GM12878 (cell line): Measurements from ENCODE around the gene CNOT10. TPM values are rescaled to one million over a fixed set of nuclear protein-coding genes. Genes with fewer than 3 reads are reported as not detected.

Experiments
- ATAC-seq: fragments of 200-7000 bp; cut with Tn5 transposase; 3 replicates; pipeline ENCODE4 v1.9.1; 2020; ENCODE audit warnings: mild to moderate bottlenecking, moderate library complexity
- BruUV-seq: library from RNA; stranded (reverse); fragments of 400-500 nt; replicated peaks from 2 replicates; lab custom pipeline; 2021; lab: Mats Ljungman, UMichigan
- CTCF ChIA-PET: fragments of 300-600 bp; sonication (Branson Sonifier 250); formaldehyde crosslinking; extraction: SDS; loops from one replicate; lab custom pipeline; 2021; ENCODE audit warnings: inconsistent platforms; lab: Yijun Ruan, JAX
- POLR2A ChIA-PET: fragments of 350-600 bp; formaldehyde crosslinking; extraction: SDS; loops from one replicate; lab custom pipeline; 2021; ENCODE audit warnings: inconsistent platforms; lab: Charles Lee
- RAD21 ChIA-PET: fragments of 300-600 bp; sonication (Branson Sonifier 250); formaldehyde crosslinking; loops from one replicate; lab custom pipeline; 2023; ENCODE audit warnings: antibody characterized with exemption; ENCODE audit not compliant: unreplicated experiment; lab: Charles Lee
- SMC1A ChIA-PET: fragments of 300-600 bp; sonication (Branson Sonifier 250); formaldehyde crosslinking; loops from one replicate; lab custom pipeline; 2023; ENCODE audit not compliant: unreplicated experiment, uncharacterized antibody; lab: Charles Lee
- DNase-seq: peaks from one replicate; pipeline ENCODE4 v3.0.0-alpha.2; 2011; ENCODE audit warnings: low read depth, low spot score
- FAIRE-seq: peaks from 3 replicates; lab custom pipeline; 2011; peaks lifted over from hg19 to GRCh38; lab: Jason Lieb, UNC
- H2AFZ ChIP-seq: 2 replicates; pipeline ENCODE4 v1.6.0; 2011; ENCODE audit warnings: low read depth, low read length, control low read depth; ENCODE audit not compliant: control insufficient read depth
- H3K27ac ChIP-seq: 2 replicates; pipeline ENCODE4 v1.5.1; 2011; ENCODE audit warnings: control low read depth; ENCODE audit not compliant: control insufficient read depth, insufficient read depth
- H3K27me3 ChIP-seq, 2 experiments: replicated peaks in 1 of 2; 2 replicates each; pipeline versions ENCODE4 v1.6.0 to v1.6.1; 2011; ENCODE audit warnings: low read length in 1 of 2; ENCODE audit not compliant: control insufficient read depth in 2 of 2, insufficient read depth in 2 of 2
- H3K36me3 ChIP-seq, 2 experiments: 2 replicates each; pipeline ENCODE4 v1.5.1; 2011; ENCODE audit warnings: low read length in 1 of 2; ENCODE audit not compliant: control insufficient read depth in 2 of 2, insufficient read depth in 2 of 2
- H3K4me1 ChIP-seq: 2 replicates; pipeline ENCODE4 v1.6.1; 2011; ENCODE audit warnings: mild to moderate bottlenecking, low read length, moderate library complexity, mixed read lengths; ENCODE audit not compliant: control insufficient read depth, insufficient read depth
- H3K4me2 ChIP-seq: 2 replicates; pipeline ENCODE4 v1.6.0; 2011; ENCODE audit warnings: control low read depth; ENCODE audit not compliant: control insufficient read depth, insufficient read depth
- H3K4me3 ChIP-seq: fragments of 200-600 bp; sonication (generic); 2 replicates; pipeline ENCODE4 v1.5.1; 2016
- H3K79me2 ChIP-seq: 2 replicates; pipeline ENCODE4 v1.6.0; 2011; ENCODE audit warnings: low read length; ENCODE audit not compliant: control insufficient read depth, insufficient read depth
- H3K9ac ChIP-seq: 2 replicates; pipeline ENCODE4 v1.8.0; 2011; ENCODE audit warnings: low read length, control low read depth, mixed read lengths; ENCODE audit not compliant: control insufficient read depth, insufficient read depth
- H3K9me3 ChIP-seq: replicated peaks from 3 replicates; pipeline ENCODE4 v1.5.1; 2011; ENCODE audit warnings: mild to moderate bottlenecking, low read length; ENCODE audit not compliant: control insufficient read depth, insufficient read depth
- H4K20me1 ChIP-seq: 2 replicates; pipeline ENCODE4 v1.6.0; 2011; ENCODE audit not compliant: control insufficient read depth, insufficient read depth
- HDAC6 ChIP-seq: fragments of 200-600 bp; sonication (generic); IDR thresholded peaks from one replicate; pipeline ENCODE4 v1.8.0; 2017; ENCODE audit warnings: antibody characterized with exemption; ENCODE audit not compliant: unreplicated experiment
- NFXL1 ChIP-seq: fragments of 450-650 bp; IDR thresholded peaks from 2 replicates; pipeline ENCODE4 v1.6.1; 2017; ENCODE audit warnings: antibody characterized with exemption, mild to moderate bottlenecking, borderline replicate concordance
- WGBS: methylation state at CpG from one replicate; pipeline ENCODE4 v1.1.6; 2016; ENCODE audit warnings: low lambda C conversion rate; ENCODE audit not compliant: insufficient replicate concordance, insufficient coverage; ENCODE audit errors: missing lambda C conversion rate; 5-methylcytosine and 5-hydroxymethylcytosine counted together
- in situ Hi-C: fragments of 300-500 bp; cut with MboI; formaldehyde crosslinking; loops from 9 replicates; pipeline ENCODE4 v1.14.3; 2018; ENCODE audit warnings: mixed read lengths
- intact Hi-C: fragments of 100-400 bp; cut with micrococcal nuclease; formaldehyde crosslinking; loops from one replicate; pipeline ENCODE4 v1.14.2; 2022; ENCODE audit not compliant: unreplicated experiment
- polyA plus RNA-seq, 11 experiments: library from polyadenylated mRNA; depleted of rRNA in 4 of 11; unstranded in 6 of 11; stranded (reverse) in 5 of 11; fragments of >200 nt; fragmentation: Nextera tagmentation in 4 of 11; fragmentation: Illumina TruSeq in 1 of 11; extraction: Ambion mirVana in 4 of 11; extraction: Trizol in 1 of 11; gene quantifications; 1 replicate in 1 of 11; 2 replicates in 10 of 11; pipeline versions ENCODE4 v1.2.1 to v1.2.3, GENCODE V29; 2011 to 2016; ENCODE audit warnings: inconsistent platforms in 2 of 11, missing spikeins in 2 of 11, low read depth in 1 of 11
- total RNA-seq, 4 experiments: library from RNA; depleted of rRNA in 3 of 4; stranded (reverse); fragments of >200 nt in 3 of 4; fragmentation: Illumina TruSeq in 1 of 4; extraction: Trizol in 1 of 4; gene quantifications; 2 replicates each; pipeline versions ENCODE4 v1.2.1 to v1.2.3, GENCODE V29; 2013 to 2021
- TF ChIP-seq, protein P1 (sequence below), 3 experiments: IDR thresholded peaks in 2 of 3; conservative IDR thresholded peaks in 1 of 3; 2 replicates each; pipeline ENCODE4 v1.5.1; 2011; ENCODE audit warnings: low read depth in 3 of 3, low read length in 3 of 3, mild to moderate bottlenecking in 3 of 3, control low read depth in 2 of 3, moderate library complexity in 2 of 3, inconsistent platforms in 1 of 3, mixed read lengths in 1 of 3; ENCODE audit not compliant: control insufficient read depth in 2 of 3, insufficient read depth in 1 of 3; ENCODE audit errors: extremely low read depth in 1 of 3

Gene CNOT10
- total and polyA plus RNA-seq, 10 of the 15 experiments (the other 5 are each of a cell fraction or from before 2014, with no cell fraction given) = 18.2 to 51.9 (median 45.5) TPM

DNA sequence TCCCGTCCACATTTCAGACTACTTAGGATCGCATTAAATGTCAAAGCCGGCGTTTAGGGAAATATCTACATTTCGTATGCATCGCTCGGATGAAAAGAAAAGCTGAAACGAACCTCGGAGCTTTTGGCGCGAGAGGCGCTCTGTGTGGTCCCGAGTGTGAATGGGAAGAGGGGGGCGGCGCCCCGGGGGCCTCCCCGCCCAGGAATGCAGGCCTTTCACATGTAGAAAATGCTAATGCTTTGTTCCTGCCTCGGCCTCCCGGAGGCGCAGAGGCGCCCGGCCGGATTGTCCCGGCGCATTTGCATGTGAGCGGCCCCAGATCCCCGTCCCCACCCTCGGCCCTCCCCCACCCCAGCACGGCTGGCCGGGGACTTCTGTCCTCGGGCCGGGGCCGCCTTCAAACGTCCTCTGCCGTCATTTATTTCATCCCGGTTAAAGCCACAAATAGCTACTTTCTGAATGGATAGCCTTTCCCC, 95.8 kb downstream of the CNOT10 start:
- ATAC-seq (peak; percentile 50), DNase-seq (no peak), FAIRE-seq (no peak)
- intact Hi-C loops (loop anchor here (1.0 to 10.0 kb wide), 2 partner anchors 122 to 266 kb away; no protein-coding TSS in a partner anchor), in situ Hi-C loops (no loop called here)
- H3K4me3 ChIP-seq = peak overlapping the region; percentile 66
- no peaks in the 10 kb centered on the region; a peak in 2 of 4 replicates for H3K36me3 ChIP-seq
- no peaks in the 10 kb centered on the region for H3K27me3 ChIP-seq
- H3K4me1 ChIP-seq = no peaks in the 10 kb centered on the region
- no peak for TF ChIP-seq NFXL1
- TF ChIP-seq, protein P1, sequence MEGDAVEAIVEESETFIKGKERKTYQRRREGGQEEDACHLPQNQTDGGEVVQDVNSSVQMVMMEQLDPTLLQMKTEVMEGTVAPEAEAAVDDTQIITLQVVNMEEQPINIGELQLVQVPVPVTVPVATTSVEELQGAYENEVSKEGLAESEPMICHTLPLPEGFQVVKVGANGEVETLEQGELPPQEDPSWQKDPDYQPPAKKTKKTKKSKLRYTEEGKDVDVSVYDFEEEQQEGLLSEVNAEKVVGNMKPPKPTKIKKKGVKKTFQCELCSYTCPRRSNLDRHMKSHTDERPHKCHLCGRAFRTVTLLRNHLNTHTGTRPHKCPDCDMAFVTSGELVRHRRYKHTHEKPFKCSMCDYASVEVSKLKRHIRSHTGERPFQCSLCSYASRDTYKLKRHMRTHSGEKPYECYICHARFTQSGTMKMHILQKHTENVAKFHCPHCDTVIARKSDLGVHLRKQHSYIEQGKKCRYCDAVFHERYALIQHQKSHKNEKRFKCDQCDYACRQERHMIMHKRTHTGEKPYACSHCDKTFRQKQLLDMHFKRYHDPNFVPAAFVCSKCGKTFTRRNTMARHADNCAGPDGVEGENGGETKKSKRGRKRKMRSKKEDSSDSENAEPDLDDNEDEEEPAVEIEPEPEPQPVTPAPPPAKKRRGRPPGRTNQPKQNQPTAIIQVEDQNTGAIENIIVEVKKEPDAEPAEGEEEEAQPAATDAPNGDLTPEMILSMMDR (IDR thresholded peaks at IDR 0.05 in 2 of 3, conservative IDR thresholded peaks at IDR 0.05 in 1 of 3; ENCODE audit: control insufficient read depth in 2 of 3, extremely low read depth in 1 of 3, insufficient read depth in 1 of 3, low read depth in 3 of 3, low read length in 3 of 3) = peak in 1 of 3 experiments; percentile 16; a peak in 2 of 6 replicates
- TF ChIP-seq HDAC6 = no peak
- WGBS = 10% methylated on average over 36 of the region's 36 CpGs
- peak overlapping the region; percentile 100 for H3K4me2 ChIP-seq
- no peaks in the 10 kb centered on the region for H3K9me3 ChIP-seq
- peak overlapping the region; percentile 90 for H2AFZ ChIP-seq
- H3K9ac ChIP-seq = peak overlapping the region; percentile 54; the same call in 1 of the 2 replicates
- ChIA-PET POLR2A (no interaction called here), CTCF (interaction anchor here (0.6 to 2.4 kb wide), 13 partner anchors 11 to 669 kb away, joined by 3 to 13 read pairs (median 3); no protein-coding TSS in a partner anchor), RAD21 (interaction anchor here (0.9 to 1.6 kb wide), 4 partner anchors 44 to 273 kb away, joined by 3 to 6 read pairs (median 4); no protein-coding TSS in a partner anchor), SMC1A (interaction anchor here (0.7 to 1.4 kb wide), 5 partner anchors 9 to 324 kb away, joined by 3 to 4 read pairs (median 3); no protein-coding TSS in a partner anchor)
- H3K27ac ChIP-seq = no peak overlapping the region
- no peaks in the 10 kb centered on the region for H3K79me2 ChIP-seq
- H4K20me1 ChIP-seq = no peaks in the 10 kb centered on the region
- no TSS peak for BruUV-seq
